GM18951 (cell line): Measurements from ENCODE around the gene GOLGA6L10.
"Not testable (repeated sequence)": the region's sequence is repeated elsewhere in the genome, so short reads cannot be mapped to it uniquely, and the experiment has no call there.

Source experiments
- POLR2A ChIP-seq: IDR thresholded peaks from 4 replicates; pipeline ENCODE4 v1.6.1; 2011; ENCODE audit warnings: mild to moderate bottlenecking; ENCODE audit not compliant: insufficient read length, insufficient read depth; ENCODE audit errors: extremely low read depth
- in situ Hi-C: fragments of 300-500 bp; cut with MboI; formaldehyde crosslinking; loops from one replicate; pipeline ENCODE4 v1.12.0; 2022; ENCODE audit warnings: low sequenced_read_pairs, mixed read lengths, inconsistent platforms; ENCODE audit not compliant: unreplicated experiment

Gene GOLGA6L10

DNA sequence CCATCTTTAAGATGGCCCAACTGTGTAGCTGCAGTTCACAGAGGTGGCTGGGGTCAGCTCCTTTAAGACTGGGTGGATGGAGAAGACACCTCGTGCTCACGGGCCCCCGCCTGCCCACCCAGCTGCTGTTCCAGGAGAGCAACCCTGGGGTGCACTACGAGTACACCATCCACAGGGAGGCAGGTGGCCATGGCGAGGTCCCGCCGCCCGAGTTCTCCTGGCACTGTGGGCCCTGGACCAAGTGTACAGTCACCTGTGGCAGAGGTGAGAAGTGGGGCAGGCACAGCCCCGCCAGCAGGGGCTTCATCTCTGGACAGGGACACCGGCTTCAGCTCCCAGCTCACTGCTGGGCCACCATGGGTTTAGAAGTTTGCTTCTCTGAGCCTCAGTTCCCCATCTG is 26.8 kb downstream of the GOLGA6L10 start:
- in situ Hi-C loops = not testable (repeated sequence)

DNA sequence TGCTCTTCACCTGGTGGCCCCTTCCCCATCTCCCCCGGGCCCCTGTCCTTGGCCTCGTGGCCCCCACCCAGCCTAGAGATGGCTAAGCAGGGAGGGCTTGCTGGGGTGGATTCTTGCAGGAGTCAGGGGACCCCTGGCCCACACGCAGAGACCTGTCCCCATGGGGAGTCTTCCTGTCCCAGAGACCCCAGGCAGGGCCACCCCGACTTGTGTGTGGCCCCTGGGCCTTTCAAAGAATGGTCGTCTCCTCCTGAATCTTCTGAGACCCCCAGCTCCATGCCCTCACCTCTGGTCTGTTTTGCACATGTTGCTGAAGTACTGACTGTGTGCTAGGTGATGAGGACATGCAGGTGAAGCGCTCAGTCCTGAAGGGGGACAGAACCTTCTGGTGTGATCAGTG is 28.4 kb downstream of the GOLGA6L10 start:
- in situ Hi-C loops = not testable (repeated sequence)

DNA sequence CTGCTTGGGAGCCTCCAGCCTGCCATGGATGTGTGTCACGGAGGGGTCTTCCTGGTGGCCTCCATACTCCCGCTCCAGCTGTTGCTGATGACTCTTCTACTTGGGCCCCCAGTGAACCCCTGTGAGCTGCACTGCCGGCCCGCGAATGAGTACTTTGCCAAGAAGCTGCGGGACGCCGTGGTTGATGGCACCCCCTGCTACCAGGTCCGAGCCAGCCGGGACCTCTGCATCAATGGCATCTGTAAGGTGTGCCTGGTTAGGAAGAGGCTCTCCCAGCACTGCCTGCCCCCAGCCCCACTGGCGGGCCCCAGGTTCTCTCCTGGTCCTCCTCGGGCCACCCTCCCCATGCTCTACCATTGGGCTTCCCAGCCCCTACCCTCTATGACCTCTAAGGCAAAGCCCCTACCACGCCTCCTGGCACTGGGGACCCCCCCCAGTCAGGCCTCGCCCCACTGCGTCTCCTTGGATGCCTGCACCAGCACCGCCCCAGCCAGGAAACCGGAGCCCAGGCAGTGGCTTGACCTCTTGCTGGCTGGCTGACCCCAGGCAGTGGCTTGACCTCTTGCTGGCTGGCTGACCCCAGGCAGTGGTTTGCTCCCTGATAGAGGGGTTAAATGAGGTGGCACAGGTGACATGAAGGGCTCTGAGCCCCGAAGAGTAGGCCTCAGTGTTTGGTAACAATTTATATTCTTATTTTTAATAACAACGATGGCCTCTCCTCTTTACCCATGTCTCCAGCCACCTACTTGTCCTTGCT is 29.6 kb downstream of the GOLGA6L10 start:
- in situ Hi-C loops = not testable (repeated sequence)

DNA sequence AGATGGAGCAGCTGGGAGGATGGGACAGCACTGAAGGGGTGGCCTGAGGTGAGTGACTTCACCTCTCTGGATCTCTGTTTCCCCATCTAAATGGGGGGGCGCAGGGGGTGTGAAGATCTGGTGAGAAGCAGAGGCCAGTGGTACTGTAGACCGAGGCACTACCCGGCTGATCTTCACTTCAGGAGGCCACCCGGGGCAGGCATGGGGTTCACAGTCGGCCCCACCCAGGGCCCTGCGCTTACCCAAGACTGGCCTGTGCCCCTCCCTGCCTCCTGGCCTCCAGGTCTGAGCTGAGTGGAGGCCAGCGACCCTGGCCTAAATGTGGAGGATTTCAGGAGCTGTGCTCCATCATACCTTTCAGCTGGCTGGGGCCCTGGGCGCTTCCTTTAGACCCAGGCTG is 31.0 kb downstream of the GOLGA6L10 start:
- in situ Hi-C loops = not testable (repeated sequence)

DNA sequence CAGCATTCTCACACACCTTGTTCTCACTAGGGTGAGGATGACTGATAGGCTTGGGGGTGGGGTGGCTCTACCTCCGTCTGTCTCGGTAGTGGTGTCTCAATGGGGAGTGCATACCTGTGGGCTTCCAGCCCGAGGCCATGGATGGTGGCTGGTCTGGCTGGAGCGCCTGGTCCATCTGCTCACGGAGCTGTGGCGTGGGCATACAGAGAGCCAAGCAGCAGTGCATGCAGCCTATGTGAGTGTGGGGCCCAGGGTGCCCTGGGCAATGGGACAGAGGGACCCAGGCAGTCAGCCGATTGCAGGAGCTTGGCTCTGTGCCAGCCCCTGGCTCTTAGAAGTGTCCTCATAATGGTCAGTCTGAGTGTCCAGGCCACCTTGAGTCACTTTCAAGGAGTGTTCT is 31.8 kb downstream of the GOLGA6L10 start:
- in situ Hi-C loops = not testable (repeated sequence)

DNA sequence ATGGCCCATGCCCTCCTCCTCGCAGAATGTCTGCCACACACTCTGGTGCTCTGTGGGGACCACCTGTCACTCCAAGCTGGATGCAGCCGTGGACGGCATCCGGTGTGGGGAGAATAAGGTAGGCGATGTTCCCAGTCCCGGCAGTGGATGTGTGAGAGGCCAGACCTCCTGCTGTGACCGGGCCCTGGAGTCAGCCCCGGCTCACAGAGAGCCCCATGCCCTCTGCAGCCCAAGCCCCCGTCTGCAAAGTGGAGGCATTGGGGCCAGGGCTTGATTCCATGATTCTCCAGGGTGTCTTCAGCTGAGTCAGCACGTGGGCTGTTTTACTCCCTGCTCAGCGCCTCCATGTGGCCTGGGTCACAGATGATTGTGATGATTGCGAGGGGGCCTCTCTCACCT is 32.2 kb downstream of the GOLGA6L10 start:
- in situ Hi-C loops = no loop called here
- TF ChIP-seq POLR2A = no peak

DNA sequence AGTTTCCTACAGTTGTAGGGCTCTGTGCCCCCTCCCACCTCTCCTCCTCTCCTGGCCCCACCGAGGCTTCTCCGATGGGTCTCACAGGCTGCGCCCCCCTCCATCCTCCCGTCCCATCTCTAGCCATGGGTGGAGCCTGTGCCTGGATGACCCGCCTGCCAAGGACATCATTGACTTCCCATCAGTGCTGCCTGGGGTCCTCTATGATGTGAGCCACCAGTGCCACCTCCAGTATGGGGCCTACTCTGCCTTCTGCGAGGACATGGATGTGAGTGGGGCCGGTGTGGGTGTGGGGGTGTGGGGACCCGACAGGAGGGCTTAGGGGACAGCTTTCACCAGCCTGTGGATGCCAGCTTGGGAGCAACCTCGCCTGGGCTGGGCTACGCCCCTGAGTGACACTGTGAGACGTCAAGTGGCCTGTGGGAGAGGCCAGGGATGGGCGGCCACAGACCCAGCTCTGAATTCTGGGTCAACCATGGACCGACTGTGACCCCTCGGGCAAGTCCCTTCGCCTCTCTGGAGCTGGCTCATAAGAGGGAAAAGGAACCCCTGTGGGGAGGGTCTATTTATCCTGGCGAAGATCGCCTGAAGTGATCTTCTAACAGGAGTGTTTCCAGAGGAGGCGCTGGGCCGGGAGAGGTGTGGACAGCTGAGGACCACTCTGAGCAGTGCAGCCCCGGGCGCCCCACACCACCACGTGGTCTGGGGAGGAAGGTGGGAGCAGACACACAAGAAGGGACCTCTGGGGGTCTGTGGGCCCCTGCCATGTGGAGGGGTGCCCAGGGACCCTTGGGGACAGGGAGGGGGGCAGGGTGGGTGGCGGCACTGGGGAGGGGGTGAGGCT is 32.8 kb downstream of the GOLGA6L10 start:
- in situ Hi-C loops = not testable (repeated sequence)

DNA sequence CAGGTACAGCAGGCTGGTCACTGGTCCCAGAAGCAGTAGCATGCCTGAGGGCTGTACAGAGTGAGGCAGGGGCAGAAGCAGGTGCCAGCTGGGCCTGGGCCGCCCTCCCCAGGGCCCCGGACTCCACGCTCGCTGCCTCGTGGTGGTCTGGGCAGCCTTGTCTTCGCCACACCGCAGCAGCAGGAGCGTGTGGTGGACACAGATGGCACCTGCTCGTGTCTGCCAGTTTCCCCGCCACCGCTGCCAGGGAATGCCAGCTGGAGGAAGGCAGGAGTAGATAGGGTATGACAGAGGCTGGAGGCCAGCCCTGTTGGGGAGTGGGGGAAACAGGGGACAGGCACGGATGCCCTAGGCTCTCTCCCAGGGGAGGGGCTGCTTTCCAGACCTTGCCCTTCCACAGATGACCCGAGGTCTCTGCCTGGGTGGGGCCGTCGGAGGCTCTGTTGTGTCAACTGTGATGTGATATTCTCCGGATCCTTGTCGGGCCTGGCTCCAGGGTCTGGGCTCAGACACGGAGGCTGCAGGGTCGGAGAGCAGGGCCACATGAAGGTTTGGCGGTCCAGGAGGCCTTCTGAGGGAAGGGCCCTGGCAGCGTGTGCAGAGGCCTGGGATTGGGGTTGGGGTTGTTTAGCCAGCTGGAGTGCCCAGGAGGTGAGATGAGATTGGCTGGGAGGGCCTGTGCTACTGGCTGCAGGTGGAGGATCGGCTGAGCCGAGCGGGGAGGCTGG is 33.6 kb downstream of the GOLGA6L10 start:
- no peak for TF ChIP-seq POLR2A
- in situ Hi-C loops = no loop called here

DNA sequence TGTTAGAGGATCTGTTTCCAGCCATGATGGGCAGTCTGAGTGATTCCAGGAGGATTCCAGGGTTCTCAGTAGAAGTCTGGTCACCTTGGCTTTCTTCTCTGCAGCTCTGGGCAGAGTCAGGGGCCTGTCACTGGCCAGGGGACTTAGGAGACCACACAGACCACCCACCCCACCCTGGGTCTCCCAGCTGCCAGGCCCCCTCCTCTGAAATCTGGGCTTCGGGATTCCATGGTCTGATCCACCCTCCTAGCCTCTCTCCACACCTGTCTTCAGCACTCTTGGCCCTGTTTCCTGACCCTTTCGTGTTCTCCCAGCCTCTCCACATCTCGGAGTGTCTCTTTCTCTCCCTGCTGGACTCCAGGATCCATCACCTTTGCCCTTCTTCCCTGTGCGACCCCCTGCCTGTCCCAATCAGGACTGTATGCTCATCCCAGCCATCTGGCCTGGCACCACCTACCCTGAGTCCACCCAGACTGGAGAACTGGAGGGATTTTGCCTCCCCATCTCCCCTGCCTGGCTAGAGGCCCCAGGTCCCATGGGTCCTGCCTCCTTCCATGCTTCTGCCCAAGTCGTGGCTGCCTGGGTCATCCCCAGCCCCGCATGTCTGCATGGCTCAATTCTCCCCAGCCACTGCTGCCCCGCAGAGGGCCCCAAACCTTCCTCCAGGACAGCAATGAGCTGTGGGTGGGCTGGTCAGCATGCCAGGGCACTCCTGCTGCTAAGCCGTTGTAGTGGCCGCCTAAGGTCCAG is 34.3 kb downstream of the GOLGA6L10 start:
- no peak for TF ChIP-seq POLR2A
- in situ Hi-C loops = no loop called here

DNA sequence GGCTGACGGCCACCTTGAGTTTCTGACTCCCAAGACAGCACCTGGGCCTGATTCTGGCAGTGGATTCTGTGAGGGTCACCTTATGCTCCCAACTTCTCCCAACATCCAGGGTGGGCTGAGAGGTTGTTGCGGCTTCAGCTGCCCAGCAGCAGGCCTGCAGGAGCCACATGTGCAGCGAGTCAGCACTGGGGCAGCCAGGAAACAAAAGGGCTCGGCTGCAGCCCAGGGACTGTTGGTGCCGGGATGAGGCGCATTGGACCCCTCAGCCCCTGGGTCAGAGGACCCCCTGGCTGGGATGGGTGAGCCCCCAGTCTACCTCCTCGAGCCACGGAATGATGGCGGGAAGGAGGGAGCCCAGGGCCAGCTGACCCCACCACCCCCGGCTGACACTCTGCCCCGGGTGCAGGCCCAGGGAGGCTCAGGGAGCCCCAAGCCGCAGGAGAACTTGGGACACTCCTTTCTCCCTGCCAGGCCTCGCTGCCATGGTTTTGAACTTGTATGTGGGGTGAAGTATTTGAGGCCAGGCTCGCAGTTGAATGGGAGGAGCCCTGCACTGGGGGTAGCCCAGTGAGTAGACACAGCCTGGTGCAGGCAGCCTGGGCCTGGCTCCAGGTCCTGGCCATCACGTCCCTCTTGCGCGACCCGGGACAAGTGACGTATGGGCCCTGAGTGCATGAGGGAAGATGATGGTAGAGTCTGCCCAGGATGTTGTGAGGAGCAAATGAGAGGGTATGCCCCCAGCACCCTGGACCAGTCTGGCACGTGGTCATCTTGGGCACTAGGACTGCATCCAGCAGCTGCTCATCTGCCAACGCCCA is 35.1 kb downstream of the GOLGA6L10 start:
- in situ Hi-C loops = not testable (repeated sequence)

DNA sequence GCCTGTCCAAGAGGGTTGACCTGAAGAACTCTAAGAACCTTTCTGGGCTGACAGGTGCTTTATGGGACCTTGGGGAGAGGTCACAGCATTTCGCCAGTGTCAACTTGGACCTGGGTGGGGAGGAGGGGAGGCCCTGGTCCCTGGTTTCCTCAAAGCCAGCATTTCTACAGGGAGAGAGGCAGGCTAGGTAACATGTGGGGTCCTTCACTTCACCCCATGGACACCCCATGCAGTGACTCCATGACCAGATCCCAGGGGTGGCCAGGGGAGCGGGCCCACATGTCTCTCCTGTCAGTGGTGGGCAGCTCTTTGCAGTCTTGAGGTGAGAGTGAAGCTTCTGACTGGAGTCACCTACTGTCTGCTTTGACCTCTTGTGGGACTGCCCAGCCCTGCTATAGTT is 35.8 kb downstream of the GOLGA6L10 start:
- in situ Hi-C loops = no loop called here
- TF ChIP-seq POLR2A = no peak

DNA sequence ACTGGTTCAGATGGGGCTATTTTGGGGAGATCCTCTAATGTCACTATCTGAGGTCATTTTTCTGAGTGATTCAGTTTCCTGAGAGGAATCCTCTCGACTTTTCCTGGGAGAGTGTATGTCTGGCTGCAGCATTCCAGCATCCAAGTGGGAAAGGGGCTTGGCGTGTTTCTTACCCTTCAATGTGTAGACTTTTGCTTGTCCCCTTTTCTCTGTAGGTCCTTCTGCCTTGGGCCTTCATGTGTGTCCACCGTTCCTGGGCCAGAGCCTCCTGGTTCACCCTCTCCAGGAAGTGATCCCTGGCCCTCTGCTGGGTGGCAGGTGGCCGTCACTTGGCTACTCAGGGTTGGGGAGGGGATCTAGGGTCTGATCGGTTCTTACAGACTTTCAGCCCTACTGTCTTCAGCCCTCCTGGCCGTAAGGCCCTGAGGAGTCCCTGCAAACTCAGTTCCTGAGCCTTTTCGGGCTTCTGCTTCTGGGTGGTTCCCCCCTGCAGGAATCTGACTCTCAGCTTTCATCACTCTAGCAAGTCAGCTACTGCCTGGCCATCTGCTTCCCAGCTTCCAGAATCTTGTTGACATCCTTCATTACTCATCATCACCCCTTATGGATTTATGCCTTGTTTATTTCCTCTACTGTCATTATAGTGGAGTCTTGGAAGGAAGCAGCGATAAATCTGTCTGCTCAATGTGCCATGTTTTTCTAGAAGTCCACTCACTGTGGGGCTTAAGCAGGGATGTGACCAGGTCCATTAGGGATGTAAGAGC is 36.5 kb downstream of the GOLGA6L10 start:
- in situ Hi-C loops = no loop called here
- no peak for TF ChIP-seq POLR2A

DNA sequence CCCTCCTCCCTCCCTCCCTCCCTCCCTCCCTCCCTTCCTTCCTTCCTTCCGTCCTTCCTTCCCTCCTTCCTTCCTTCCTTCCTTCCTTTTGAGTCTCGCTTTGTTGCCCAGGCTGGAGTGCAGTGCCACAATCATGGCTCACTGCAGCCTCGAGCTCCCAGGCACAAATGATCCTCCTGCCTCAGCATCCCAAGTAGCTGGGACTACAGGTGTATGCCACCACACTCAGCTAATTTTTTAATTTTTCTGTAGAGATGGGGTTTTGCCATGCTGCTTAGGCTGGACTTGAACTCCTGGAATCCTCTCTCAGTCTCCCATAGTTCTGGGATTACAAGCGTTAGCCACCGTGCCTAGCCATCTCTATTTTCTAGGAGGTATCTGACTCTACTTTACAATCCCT is 38.0 kb downstream of the GOLGA6L10 start:
- in situ Hi-C loops = not testable (repeated sequence)
